Sigmoid colon (tissue), 7 donors: Measurements from ENCODE around the gene NUBP2. TPM values are rescaled to one million over a fixed set of nuclear protein-coding genes. Genes with fewer than 3 reads are reported as not detected.

Experiments used
- DNase-seq: peaks from one replicate; pipeline ENCODE4 v3.0.0-alpha.2; 2019
- H3K27ac ChIP-seq, 4 donors: fragments of 200-600 bp; sonication (generic); one replicate each; pipeline ENCODE4 v1.5.1; 2016 to 2019; ENCODE audit warnings: mild to moderate bottlenecking in 1 of 4
- H3K27me3 ChIP-seq, 3 donors: fragments of 200-600 bp; sonication (generic); one replicate each; pipeline ENCODE4 v1.5.1; 2019; ENCODE audit warnings: mild to moderate bottlenecking in 1 of 3
- H3K36me3 ChIP-seq, 4 donors: fragments of 200-600 bp; sonication (generic); one replicate each; pipeline ENCODE4 v1.5.1; 2016 to 2019
- H3K4me1 ChIP-seq, 4 donors: fragments of 200-600 bp; sonication (generic); one replicate each; pipeline ENCODE4 v1.5.1; 2017 to 2019
- H3K4me3 ChIP-seq, 4 donors: fragments of 200-600 bp; sonication (generic); one replicate each; pipeline ENCODE4 v1.5.1; 2017 to 2019; ENCODE audit warnings: mild to moderate bottlenecking in 2 of 4, moderate library complexity in 1 of 4
- H3K9me3 ChIP-seq, 4 donors: fragments of 200-600 bp in 3 of 4; sonication (generic) in 3 of 4; one replicate each; pipeline versions ENCODE4 v1.5.1 to v1.6.1; 2013 to 2019
- EP300 ChIP-seq, 4 donors: sonication (generic); formaldehyde crosslinking; IDR thresholded peaks; one replicate each; pipeline ENCODE4 v1.6.1; 2017; ENCODE audit warnings: antibody characterized with exemption in 4 of 4
- POLR2A ChIP-seq, 2 donors: fragments of 450-650 bp; IDR thresholded peaks; one replicate each; pipeline ENCODE4 v1.6.1; 2016; ENCODE audit warnings: antibody characterized with exemption in 2 of 2, mild to moderate bottlenecking in 2 of 2, moderate library complexity in 2 of 2
- POLR2AphosphoS5 ChIP-seq, 4 donors: sonication (generic); formaldehyde crosslinking; IDR thresholded peaks; one replicate each; pipeline ENCODE4 v1.6.1; 2017; ENCODE audit warnings: antibody characterized with exemption in 4 of 4
- WGBS, 2 donors: extraction: QIAGEN DNeasy Blood & Tissue Kit; methylation state at CpG; one replicate each; pipeline ENCODE4 v1.1.7; 2013; 5-methylcytosine and 5-hydroxymethylcytosine counted together
- intact Hi-C: fragments of 100-400 bp; cut with DNase I; formaldehyde crosslinking; loops from one replicate; pipeline ENCODE4 v1.15.1; 2023
- polyA plus RNA-seq, 3 donors: library from polyadenylated mRNA; stranded (reverse); fragments of 200-250 nt; gene quantifications; one replicate each; pipeline ENCODE4 v1.2.3, GENCODE V29; 2013
- total RNA-seq, 4 donors: library from RNA; depleted of rRNA; stranded (reverse); fragments of >200 nt; gene quantifications; one replicate each; pipeline ENCODE4 v1.1.0, GENCODE V29; 2016
- TF ChIP-seq, protein P1 (sequence below), 4 experiments: fragments of 450-650 bp in 3 of 4; fragments of 200-600 bp in 1 of 4; IDR thresholded peaks; one replicate each; pipeline ENCODE4 v1.5.1; 2016 to 2019; ENCODE audit warnings: antibody characterized with exemption in 4 of 4, mild to moderate bottlenecking in 3 of 4, moderate library complexity in 2 of 4
- donor health status: healthy with polysubstance abuse.
- donor health status: Bipolar disorder and iron deficiency.
- donor health status: healthy.

NUBP2 gene
- total and polyA plus RNA-seq, 7 donors, result 53.5 to 170 (median 77.8) TPM

DNA sequence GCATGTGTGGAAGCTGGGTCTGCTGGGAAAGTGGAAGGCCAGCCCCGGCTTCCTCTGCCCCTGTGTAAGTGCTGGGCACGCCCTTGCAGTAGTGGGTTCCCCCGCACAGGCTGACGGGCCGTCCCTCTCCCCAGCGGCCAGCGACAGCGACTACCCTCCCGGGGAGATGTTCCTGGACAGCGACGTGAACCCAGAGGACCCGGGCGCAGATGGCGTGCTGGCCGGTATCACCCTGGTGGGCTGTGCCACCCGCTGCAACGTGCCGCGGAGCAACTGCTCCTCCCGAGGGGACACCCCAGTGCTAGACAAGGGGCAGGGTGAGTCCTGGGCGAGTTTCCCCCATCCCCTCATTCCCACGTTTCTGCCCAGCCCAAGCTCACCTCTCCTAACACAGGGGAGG lies 16.9 kb upstream of the NUBP2 start:
- no peaks in the 10 kb centered on the region for H3K9me3 ChIP-seq
- no peak for DNase-seq
- intact Hi-C loops, result no loop called here
- TF ChIP-seq POLR2A (IDR thresholded peaks at IDR 0.05), result no peak
- H3K27ac ChIP-seq, result no peak overlapping the region
- WGBS, 2 donors, result 90 to 92% methylated on average over 22 of the region's 22 CpGs
- peaks cover 55 to 82% (median 67%) of the 10 kb centered on the region in 4 donors for H3K36me3 ChIP-seq
- no peaks in the 10 kb centered on the region for H3K27me3 ChIP-seq
- peaks cover 0 to 21% (median 20%) of the 10 kb centered on the region in 4 donors for H3K4me1 ChIP-seq
- no peak overlapping the region for H3K4me3 ChIP-seq

DNA sequence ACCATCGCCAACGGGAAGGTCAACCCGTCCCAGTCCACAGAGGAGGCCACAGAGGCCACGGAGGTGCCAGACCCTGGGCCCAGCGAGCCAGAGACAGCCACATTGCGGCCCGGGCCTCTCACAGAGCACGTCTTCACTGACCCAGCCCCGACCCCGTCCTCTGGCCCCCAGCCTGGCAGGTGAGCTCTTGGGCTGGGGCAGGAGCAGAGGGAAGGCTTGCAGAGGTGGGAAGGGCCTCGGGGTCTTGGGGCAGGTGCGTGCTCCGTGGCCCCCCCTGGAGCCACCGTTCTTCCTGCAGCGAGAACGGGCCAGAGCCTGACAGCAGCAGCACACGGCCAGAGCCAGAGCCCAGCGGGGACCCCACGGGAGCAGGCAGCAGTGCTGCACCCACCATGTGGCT lies 16.5 kb upstream of the NUBP2 start:
- intact Hi-C loops, result no loop called here
- H3K27me3 ChIP-seq, result no peaks in the 10 kb centered on the region
- no peak for DNase-seq
- H3K36me3 ChIP-seq, result peaks cover 55 to 78% (median 62%) of the 10 kb centered on the region in 4 donors
- TF ChIP-seq POLR2A (IDR thresholded peaks at IDR 0.05) (no peak), EP300 (IDR thresholded peaks at IDR 0.05) (no peak), POLR2AphosphoS5 (IDR thresholded peaks at IDR 0.05) (no peak)
- TF ChIP-seq, protein P1, sequence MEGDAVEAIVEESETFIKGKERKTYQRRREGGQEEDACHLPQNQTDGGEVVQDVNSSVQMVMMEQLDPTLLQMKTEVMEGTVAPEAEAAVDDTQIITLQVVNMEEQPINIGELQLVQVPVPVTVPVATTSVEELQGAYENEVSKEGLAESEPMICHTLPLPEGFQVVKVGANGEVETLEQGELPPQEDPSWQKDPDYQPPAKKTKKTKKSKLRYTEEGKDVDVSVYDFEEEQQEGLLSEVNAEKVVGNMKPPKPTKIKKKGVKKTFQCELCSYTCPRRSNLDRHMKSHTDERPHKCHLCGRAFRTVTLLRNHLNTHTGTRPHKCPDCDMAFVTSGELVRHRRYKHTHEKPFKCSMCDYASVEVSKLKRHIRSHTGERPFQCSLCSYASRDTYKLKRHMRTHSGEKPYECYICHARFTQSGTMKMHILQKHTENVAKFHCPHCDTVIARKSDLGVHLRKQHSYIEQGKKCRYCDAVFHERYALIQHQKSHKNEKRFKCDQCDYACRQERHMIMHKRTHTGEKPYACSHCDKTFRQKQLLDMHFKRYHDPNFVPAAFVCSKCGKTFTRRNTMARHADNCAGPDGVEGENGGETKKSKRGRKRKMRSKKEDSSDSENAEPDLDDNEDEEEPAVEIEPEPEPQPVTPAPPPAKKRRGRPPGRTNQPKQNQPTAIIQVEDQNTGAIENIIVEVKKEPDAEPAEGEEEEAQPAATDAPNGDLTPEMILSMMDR (IDR thresholded peaks at IDR 0.05), result no peak
- H3K4me1 ChIP-seq, result peaks cover 0 to 21% (median 21%) of the 10 kb centered on the region in 4 donors
- 91 to 95% methylated on average over 19 of the region's 19 CpGs for WGBS, 2 donors
- no peak overlapping the region for H3K27ac ChIP-seq
- no peak overlapping the region for H3K4me3 ChIP-seq
- H3K9me3 ChIP-seq, result no peaks in the 10 kb centered on the region

DNA sequence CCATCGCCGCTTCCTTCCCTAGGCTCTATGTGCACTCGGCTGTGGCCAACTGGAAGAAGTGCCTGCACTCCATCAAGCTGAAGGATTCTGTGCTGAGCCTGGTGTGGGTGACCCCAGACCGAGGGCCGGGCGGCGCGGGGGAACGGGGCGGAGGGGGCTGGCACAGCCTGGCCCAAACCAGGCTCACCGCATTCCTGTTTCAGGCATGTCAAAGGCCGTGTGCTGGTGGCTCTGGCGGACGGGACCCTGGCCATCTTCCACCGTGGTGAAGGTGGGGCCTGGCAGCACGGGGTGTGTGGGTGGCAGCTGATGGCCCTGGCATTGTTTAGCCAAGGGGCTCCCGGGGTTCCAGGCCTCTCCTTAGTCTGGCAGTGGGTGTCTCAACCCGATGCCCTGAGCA lies 16.1 kb upstream of the NUBP2 start:
- H3K36me3 ChIP-seq, result peaks cover 55 to 73% (median 59%) of the 10 kb centered on the region in 4 donors
- TF ChIP-seq, protein P1 (IDR thresholded peaks at IDR 0.05), result no peak
- no peak for TF ChIP-seq EP300 (IDR thresholded peaks at IDR 0.05)
- TF ChIP-seq POLR2AphosphoS5 (IDR thresholded peaks at IDR 0.05), result no peak
- no peak for TF ChIP-seq POLR2A (IDR thresholded peaks at IDR 0.05)

DNA sequence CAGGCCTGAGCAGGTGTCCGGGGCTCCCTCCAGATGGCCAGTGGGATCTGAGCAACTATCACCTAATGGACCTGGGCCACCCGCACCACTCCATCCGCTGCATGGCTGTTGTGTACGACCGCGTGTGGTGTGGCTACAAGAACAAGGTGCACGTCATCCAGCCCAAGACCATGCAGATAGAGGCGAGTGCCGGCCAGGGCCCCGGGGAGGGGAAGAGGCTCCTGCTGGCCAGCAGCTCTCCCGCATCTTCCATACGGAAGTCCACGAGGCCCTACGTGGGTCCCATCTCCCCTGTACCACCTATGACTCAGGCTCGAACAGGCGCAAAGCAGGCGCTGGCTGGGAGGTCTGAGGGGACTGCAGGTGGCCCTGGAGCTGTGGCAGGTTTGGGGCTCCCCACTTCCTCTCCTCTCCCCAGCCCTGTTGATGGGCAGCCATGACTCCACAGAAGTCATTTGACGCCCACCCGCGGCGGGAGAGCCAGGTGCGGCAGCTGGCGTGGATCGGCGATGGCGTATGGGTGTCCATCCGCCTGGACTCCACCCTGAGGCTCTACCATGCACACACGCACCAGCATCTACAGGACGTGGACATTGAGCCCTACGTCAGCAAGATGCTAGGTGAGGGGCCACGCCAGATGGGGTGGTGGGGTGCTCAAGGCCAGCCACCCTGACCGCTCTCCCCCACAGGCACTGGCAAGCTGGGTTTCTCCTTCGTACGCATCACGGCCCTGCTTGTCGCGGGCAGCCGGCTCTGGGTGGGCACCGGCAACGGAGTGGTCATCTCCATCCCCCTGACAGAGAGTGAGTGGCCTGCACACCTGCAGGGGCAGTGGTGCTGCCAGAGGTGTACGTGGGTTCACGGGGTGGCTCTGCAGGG lies 15.4 kb upstream of the NUBP2 start:
- no peaks in the 10 kb centered on the region for H3K27me3 ChIP-seq
- peaks cover 53 to 66% (median 55%) of the 10 kb centered on the region in 4 donors for H3K36me3 ChIP-seq
- no peaks in the 10 kb centered on the region for H3K9me3 ChIP-seq
- 93 to 94% methylated on average over 42 of the region's 42 CpGs for WGBS, 2 donors
- H3K4me1 ChIP-seq, result peaks cover 0 to 31% (median 28%) of the 10 kb centered on the region in 4 donors
- H3K4me3 ChIP-seq, result no peak overlapping the region
- no peak for DNase-seq
- intact Hi-C loops, result no loop called here
- no peak overlapping the region for H3K27ac ChIP-seq
- no peak for TF ChIP-seq POLR2A (IDR thresholded peaks at IDR 0.05)
- no peak for TF ChIP-seq EP300 (IDR thresholded peaks at IDR 0.05)
- TF ChIP-seq POLR2AphosphoS5 (IDR thresholded peaks at IDR 0.05), result no peak
- TF ChIP-seq, protein P1 (IDR thresholded peaks at IDR 0.05), result no peak

More for the DNA sequence above, 16.1 kb upstream of the NUBP2 start:
- no peak overlapping the region for H3K27ac ChIP-seq
- peaks cover 0 to 24% (median 22%) of the 10 kb centered on the region in 4 donors for H3K4me1 ChIP-seq
- no peaks in the 10 kb centered on the region for H3K9me3 ChIP-seq
- WGBS, 2 donors, result 90% methylated on average over 18 of the region's 18 CpGs
- no peak for DNase-seq
- H3K27me3 ChIP-seq, result no peaks in the 10 kb centered on the region
- intact Hi-C loops, result no loop called here
- no peak overlapping the region for H3K4me3 ChIP-seq

DNA sequence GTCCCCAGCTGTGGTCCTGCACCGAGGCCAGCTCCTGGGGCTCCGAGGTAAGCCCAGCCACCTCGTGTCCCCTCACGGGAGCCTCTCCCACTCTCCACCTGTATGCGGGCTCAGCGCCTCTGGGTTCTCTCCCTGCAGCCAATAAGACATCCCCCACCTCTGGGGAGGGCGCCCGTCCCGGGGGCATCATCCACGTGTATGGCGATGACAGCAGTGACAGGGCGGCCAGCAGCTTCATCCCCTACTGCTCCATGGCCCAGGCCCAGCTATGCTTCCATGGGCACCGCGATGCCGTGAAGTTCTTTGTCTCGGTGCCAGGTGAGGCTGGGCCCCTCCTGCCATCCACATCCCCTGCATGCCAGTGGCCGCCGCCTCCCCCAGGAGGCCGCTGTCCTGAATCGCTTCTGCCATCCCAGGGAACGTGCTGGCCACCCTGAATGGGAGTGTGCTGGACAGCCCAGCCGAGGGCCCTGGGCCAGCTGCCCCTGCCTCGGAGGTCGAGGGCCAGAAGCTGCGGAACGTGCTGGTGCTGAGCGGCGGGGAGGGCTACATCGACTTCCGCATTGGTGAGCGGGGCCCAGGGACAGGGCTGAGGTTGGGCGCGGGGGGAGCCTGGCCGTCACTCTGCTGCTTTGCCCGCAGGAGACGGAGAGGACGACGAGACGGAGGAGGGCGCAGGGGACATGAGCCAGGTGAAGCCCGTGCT lies 14.5 kb upstream of the NUBP2 start:
- Histone ChIP-seq H3K4me3 (no peak overlapping the region), H3K27me3 (no peaks in the 10 kb centered on the region), H3K36me3 (peaks cover 45 to 58% (median 47%) of the 10 kb centered on the region in 4 donors), H3K9me3 (no peaks in the 10 kb centered on the region), H3K4me1 (peaks cover 0 to 35% (median 30%) of the 10 kb centered on the region in 4 donors), H3K27ac (no peak overlapping the region)
- 89 to 90% methylated on average over 41 of the region's 41 CpGs for WGBS, 2 donors
- intact Hi-C loops, result no loop called here
- TF ChIP-seq EP300 (IDR thresholded peaks at IDR 0.05) (no peak), POLR2AphosphoS5 (IDR thresholded peaks at IDR 0.05) (no peak), POLR2A (IDR thresholded peaks at IDR 0.05) (no peak)
- TF ChIP-seq, protein P1 (IDR thresholded peaks at IDR 0.05), result no peak
- DNase-seq, result no peak
